LNCAP (cell line): Measurements from ENCODE around the gene RASAL1.

Source experiments
- TF ChIP-seq, protein P1 (sequence below): fragments of 450-650 bp; IDR thresholded peaks from 2 replicates; pipeline ENCODE4 v1.5.1; 2017; ENCODE audit warnings: mild to moderate bottlenecking

The RASAL1 gene

DNA sequence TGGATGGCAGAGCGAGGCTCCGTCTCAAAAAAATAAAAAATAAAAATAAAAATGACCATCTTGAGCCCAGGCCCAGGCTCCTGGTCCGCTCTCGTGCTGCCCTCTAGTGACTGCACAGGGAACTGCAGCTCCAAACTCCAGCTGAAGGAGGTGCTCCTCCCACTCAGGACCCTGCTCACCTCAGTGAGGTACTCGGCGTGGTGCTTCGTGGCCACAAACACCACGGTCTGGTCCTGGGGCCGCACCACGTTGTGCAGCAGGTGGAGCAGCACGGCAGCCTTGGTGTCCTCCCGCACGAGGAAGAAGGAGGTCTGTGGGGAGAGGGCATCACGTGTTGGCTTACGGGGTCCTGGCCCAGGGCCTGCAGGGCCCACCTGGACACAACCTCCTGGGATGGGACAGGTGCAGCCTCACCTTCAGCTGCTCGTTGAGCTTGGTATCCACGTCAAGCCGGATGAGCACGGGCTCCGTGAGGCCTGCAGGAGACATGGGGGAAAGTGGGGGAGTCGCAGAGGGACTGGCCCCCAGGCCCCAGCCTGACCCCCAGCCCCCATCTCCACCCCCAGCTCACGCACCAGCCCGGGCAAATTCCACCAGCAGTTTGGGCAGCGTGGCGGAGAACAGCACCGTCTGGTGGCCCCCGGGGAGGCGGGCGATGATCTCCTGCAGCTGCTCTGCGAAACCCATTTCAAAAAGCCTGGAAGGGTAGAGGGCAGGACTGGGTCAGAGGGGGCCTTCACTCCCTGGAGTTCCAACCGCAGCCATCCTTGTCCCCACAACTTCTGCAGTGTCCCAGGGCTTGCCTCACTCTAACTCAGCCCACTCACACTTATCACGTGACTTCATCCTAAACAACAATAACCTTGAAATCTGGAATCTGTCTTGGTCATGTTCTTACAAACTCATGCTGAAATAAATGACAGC is 39.2 kb upstream of the RASAL1 start:
- TF ChIP-seq, protein P1, sequence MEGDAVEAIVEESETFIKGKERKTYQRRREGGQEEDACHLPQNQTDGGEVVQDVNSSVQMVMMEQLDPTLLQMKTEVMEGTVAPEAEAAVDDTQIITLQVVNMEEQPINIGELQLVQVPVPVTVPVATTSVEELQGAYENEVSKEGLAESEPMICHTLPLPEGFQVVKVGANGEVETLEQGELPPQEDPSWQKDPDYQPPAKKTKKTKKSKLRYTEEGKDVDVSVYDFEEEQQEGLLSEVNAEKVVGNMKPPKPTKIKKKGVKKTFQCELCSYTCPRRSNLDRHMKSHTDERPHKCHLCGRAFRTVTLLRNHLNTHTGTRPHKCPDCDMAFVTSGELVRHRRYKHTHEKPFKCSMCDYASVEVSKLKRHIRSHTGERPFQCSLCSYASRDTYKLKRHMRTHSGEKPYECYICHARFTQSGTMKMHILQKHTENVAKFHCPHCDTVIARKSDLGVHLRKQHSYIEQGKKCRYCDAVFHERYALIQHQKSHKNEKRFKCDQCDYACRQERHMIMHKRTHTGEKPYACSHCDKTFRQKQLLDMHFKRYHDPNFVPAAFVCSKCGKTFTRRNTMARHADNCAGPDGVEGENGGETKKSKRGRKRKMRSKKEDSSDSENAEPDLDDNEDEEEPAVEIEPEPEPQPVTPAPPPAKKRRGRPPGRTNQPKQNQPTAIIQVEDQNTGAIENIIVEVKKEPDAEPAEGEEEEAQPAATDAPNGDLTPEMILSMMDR = peak; percentile 100

GRCh38 chr12:113173081-113173698 is 37.6 kb upstream of the RASAL1 start:
- TF ChIP-seq, protein P1 = no peak

DNA sequence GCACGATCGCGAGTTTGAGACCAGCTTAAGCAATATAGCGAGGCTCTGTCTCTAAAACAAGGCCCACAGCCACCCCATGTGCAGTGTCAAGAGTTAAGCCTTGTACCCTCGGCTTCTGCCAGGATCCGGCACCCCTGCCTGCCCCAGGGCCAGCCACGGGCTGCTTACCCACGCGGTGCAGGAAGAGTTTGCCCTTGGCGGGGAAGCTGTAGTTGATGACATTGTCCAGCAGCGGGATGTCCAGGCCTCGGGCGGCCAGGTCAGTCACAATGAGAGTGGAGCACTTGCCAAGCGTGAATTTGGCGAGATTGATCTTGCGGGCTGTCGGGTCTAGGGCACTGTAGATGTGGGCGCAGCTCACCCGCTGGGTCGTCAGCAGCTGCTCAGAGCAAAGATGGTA is 36.6 kb upstream of the RASAL1 start:
- TF ChIP-seq, protein P1 = no peak

DNA sequence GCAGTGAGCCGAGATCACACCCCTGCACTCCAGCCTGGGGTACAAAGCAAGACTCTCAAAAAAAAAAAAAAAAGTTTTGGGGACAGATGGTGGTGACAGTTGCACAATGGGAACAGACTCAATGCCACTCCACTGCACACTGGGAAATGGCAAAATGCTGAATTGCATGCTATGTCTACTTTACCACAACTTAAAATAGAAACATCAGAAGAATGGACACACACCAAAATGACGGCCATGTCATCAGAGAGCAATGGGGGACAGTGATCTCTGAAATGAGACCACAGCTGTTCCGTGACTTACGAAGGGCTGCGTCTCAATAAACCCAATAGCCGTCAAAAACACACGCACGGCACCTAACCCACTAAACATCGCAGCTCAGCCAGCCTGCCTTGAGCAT is 36.0 kb upstream of the RASAL1 start:
- TF ChIP-seq, protein P1 = no peak

- TF ChIP-seq, protein P1 = no peak
Measured at GRCh38 chr12:113170926-113171325, 35.4 kb upstream of the RASAL1 start.

GRCh38 chr12:113170457-113170856 is 34.9 kb upstream of the RASAL1 start:
- TF ChIP-seq, protein P1 = no peak

- TF ChIP-seq, protein P1 = no peak
Measured at GRCh38 chr12:113169697-113170096, 34.1 kb upstream of the RASAL1 start.
